ENCODE data around the gene RABEP2.
"Not testable (repeated sequence)": the region's sequence is repeated elsewhere in the genome, so short reads cannot be mapped to it uniquely, and the experiment has no call there.

The RABEP2 gene

GRCh38 chr16:28924762-28925385, at the start of gene RABEP2:
Gene RABEP2, minus strand, starts transcription at chr16:28925238. Its CDS starts 75 bp downstream, at chr16:28925163.
- peak; percentile 97 for DNase-seq (ENCODE audit: low spot score)

- DNase-seq (ENCODE audit: low spot score), result peak; percentile 94
These were observed 49.6 kb upstream of the RABEP2 start, which contains the start of gene SPNS1 for GRCh38 chr16:28974437-28975157. Gene SPNS1, plus strand, starts transcription at chr16:28974778. Its CDS starts 374 bp downstream, at chr16:28975152.

GRCh38 chr16:28974007-28974436, 49.0 kb upstream of the RABEP2 start:
- DNase-seq (ENCODE audit: low spot score), result peak; percentile 67

- DNase-seq (ENCODE audit: low spot score), result not testable (repeated sequence)
These were observed 44.7 kb upstream of the RABEP2 start for GRCh38 chr16:28969696-28970095.

GRCh38 chr16:28967156-28967555, 42.1 kb upstream of the RABEP2 start:
- no peak for DNase-seq (ENCODE audit: low spot score)

GRCh38 chr16:28964496-28964895, 39.5 kb upstream of the RABEP2 start:
- no peak for DNase-seq (ENCODE audit: low spot score)

GRCh38 chr16:28964072-28964471, 39.0 kb upstream of the RABEP2 start:
- no peak for DNase-seq (ENCODE audit: low spot score)

GRCh38 chr16:28958836-28959235, 33.8 kb upstream of the RABEP2 start:
- DNase-seq (ENCODE audit: low spot score), result no peak

GRCh38 chr16:28958216-28958615, 33.2 kb upstream of the RABEP2 start:
- no peak for DNase-seq (ENCODE audit: low spot score)

- no peak for DNase-seq (ENCODE audit: low spot score)
These were observed 26.4 kb upstream of the RABEP2 start for GRCh38 chr16:28951410-28951943.

- peak; percentile 99 for DNase-seq (ENCODE audit: low spot score)
These were observed 25.8 kb upstream of the RABEP2 start, which contains the start of gene NFATC2IP for GRCh38 chr16:28950648-28951409. Gene NFATC2IP, plus strand, starts transcription at chr16:28950937. Its CDS starts 75 bp downstream, at chr16:28951012.

- no peak for DNase-seq (ENCODE audit: low spot score)
These were observed 21.6 kb upstream of the RABEP2 start for GRCh38 chr16:28946681-28947080.

GRCh38 chr16:28943281-28943680, 18.2 kb upstream of the RABEP2 start:
- DNase-seq (ENCODE audit: low spot score), result no peak

GRCh38 chr16:28939825-28940224, 14.8 kb upstream of the RABEP2 start:
- DNase-seq (ENCODE audit: low spot score), result not testable (repeated sequence)

GRCh38 chr16:28938721-28939120, 13.7 kb upstream of the RABEP2 start:
- DNase-seq (ENCODE audit: low spot score), result no peak

- DNase-seq (ENCODE audit: low spot score), result no peak
These were observed 12.3 kb upstream of the RABEP2 start for GRCh38 chr16:28937222-28937876.

- no peak for DNase-seq (ENCODE audit: low spot score)
These were observed 11.7 kb upstream of the RABEP2 start for GRCh38 chr16:28936784-28937155.

- DNase-seq (ENCODE audit: low spot score), result peak; percentile 65
These were observed 11.1 kb upstream of the RABEP2 start for GRCh38 chr16:28935924-28936783.

- no peak for DNase-seq (ENCODE audit: low spot score)
These were observed 10.3 kb upstream of the RABEP2 start for GRCh38 chr16:28935346-28935745.

- no peak for DNase-seq (ENCODE audit: low spot score)
These were observed 8.1 kb upstream of the RABEP2 start for GRCh38 chr16:28933171-28933570.
